H9 (cell line): Measurements from ENCODE around the gene TFAP2A. TPM values are rescaled to one million over a fixed set of nuclear protein-coding genes. Genes with fewer than 3 reads are reported as not detected.

ENCODE experiments used
- DNase-seq: peaks from one replicate; pipeline ENCODE4 v3.0.0-alpha.2; 2017
- H2AFZ ChIP-seq: one replicate; pipeline ENCODE4 v1.6.1; 2013; ENCODE audit warnings: mild to moderate bottlenecking, low read length, control low read depth, moderate library complexity
- H2AK5ac ChIP-seq: 2 replicates; pipeline ENCODE4 v1.6.1; 2013; ENCODE audit warnings: low read length, control low read depth, mixed read lengths; ENCODE audit not compliant: insufficient read length
- H2BK120ac ChIP-seq: one replicate; pipeline ENCODE4 v1.6.1; 2013; ENCODE audit warnings: low read depth, mild to moderate bottlenecking, low read length, control low read depth, inconsistent platforms; ENCODE audit not compliant: poor library complexity, severe bottlenecking
- H2BK12ac ChIP-seq: 2 replicates; pipeline ENCODE4 v1.6.1; 2013; ENCODE audit warnings: low read length, control low read depth, mixed read lengths, low read depth; ENCODE audit not compliant: insufficient read length
- H2BK15ac ChIP-seq: 2 replicates; pipeline ENCODE4 v1.6.1; 2013; ENCODE audit warnings: low read depth, low read length, control low read depth
- H2BK20ac ChIP-seq: one replicate; pipeline ENCODE4 v1.6.1; 2013; ENCODE audit warnings: low read depth, mild to moderate bottlenecking, low read length, control low read depth, inconsistent platforms; ENCODE audit not compliant: poor library complexity, severe bottlenecking
- H2BK5ac ChIP-seq: 2 replicates; pipeline ENCODE4 v1.6.1; 2013; ENCODE audit warnings: low read length, control low read depth, mixed read lengths; ENCODE audit not compliant: insufficient read length
- H3K14ac ChIP-seq: 2 replicates; pipeline ENCODE4 v1.6.1; 2013; ENCODE audit warnings: low read length, control low read depth; ENCODE audit not compliant: insufficient read depth
- H3K18ac ChIP-seq: 2 replicates; pipeline ENCODE4 v1.6.1; 2013; ENCODE audit warnings: low read depth, mild to moderate bottlenecking, mixed read lengths, low read length, control low read depth; ENCODE audit not compliant: insufficient read length
- H3K23ac ChIP-seq: 2 replicates; pipeline ENCODE4 v1.6.1; 2013; ENCODE audit warnings: low read length, control low read depth, mixed read lengths, low read depth; ENCODE audit not compliant: insufficient read length
- H3K23me2 ChIP-seq: 2 replicates; pipeline ENCODE4 v1.6.1; 2013; ENCODE audit warnings: low read depth, mild to moderate bottlenecking, mixed read lengths, low read length, control low read depth; ENCODE audit not compliant: insufficient read length, poor library complexity, severe bottlenecking
- H3K27ac ChIP-seq: 2 replicates; pipeline ENCODE4 v1.5.1; 2013; ENCODE audit warnings: low read length, control low read depth, mixed read lengths, low read depth; ENCODE audit not compliant: insufficient read length
- H3K27me3 ChIP-seq: 2 replicates; pipeline ENCODE4 v1.6.1; 2013; ENCODE audit warnings: low read length, control low read depth, inconsistent platforms; ENCODE audit not compliant: insufficient read depth
- H3K4ac ChIP-seq: 2 replicates; pipeline ENCODE4 v1.6.1; 2013; ENCODE audit warnings: low read depth, mild to moderate bottlenecking, control low read depth, inconsistent platforms, low read length, moderate library complexity
- H3K4me1 ChIP-seq: 2 replicates; pipeline ENCODE4 v1.6.1; 2013; ENCODE audit warnings: low read length, control low read depth, inconsistent platforms; ENCODE audit not compliant: insufficient read depth
- H3K4me2 ChIP-seq: 2 replicates; pipeline ENCODE4 v1.6.1; 2013; ENCODE audit warnings: low read length, control low read depth, mixed read lengths; ENCODE audit not compliant: insufficient read length, insufficient read depth
- H3K56ac ChIP-seq: 2 replicates; pipeline ENCODE4 v1.6.1; 2013; ENCODE audit warnings: low read depth, mild to moderate bottlenecking, mixed read lengths, low read length, control low read depth; ENCODE audit not compliant: insufficient read length
- H3K79me1 ChIP-seq: 2 replicates; pipeline ENCODE4 v1.6.1; 2013; ENCODE audit warnings: low read depth, mild to moderate bottlenecking, moderate library complexity, low read length, control low read depth, inconsistent platforms; ENCODE audit not compliant: insufficient read depth, poor library complexity, severe bottlenecking
- H3K79me2 ChIP-seq: 2 replicates; pipeline ENCODE4 v1.6.1; 2013; ENCODE audit warnings: low read length, control low read depth, inconsistent platforms; ENCODE audit not compliant: insufficient read depth
- H3K9ac ChIP-seq: 2 replicates; pipeline ENCODE4 v1.6.1; 2013; ENCODE audit warnings: low read length, control low read depth, mixed read lengths; ENCODE audit not compliant: insufficient read length; ENCODE audit errors: extremely low read depth
- H3K9me3 ChIP-seq: one replicate; pipeline ENCODE4 v1.6.1; 2013; ENCODE audit warnings: low read depth, low read length, inconsistent platforms; ENCODE audit not compliant: control insufficient read depth
- H3T11ph ChIP-seq: one replicate; pipeline ENCODE4 v1.6.1; 2013; ENCODE audit warnings: mild to moderate bottlenecking, low read length, control low read depth, inconsistent platforms
- H4K20me1 ChIP-seq: one replicate; pipeline ENCODE4 v1.6.1; 2013; ENCODE audit not compliant: control insufficient read depth, insufficient read length, insufficient read depth
- H4K5ac ChIP-seq: 2 replicates; pipeline ENCODE4 v1.6.1; 2013; ENCODE audit warnings: low read depth, mild to moderate bottlenecking, mixed read lengths, low read length, control low read depth; ENCODE audit not compliant: insufficient read length
- H4K8ac ChIP-seq: replicated peaks from 2 replicates; pipeline ENCODE4 v1.6.1; 2013; ENCODE audit warnings: low read length, control low read depth, mixed read lengths, low read depth; ENCODE audit not compliant: insufficient read length
- H4K91ac ChIP-seq: 2 replicates; pipeline ENCODE4 v1.6.1; 2013; ENCODE audit warnings: low read depth, mild to moderate bottlenecking, moderate library complexity, mixed read lengths, low read length, control low read depth; ENCODE audit not compliant: insufficient read length
- H3K27ac Mint-ChIP-seq, 3 experiments: 2 replicates in 2 of 3; 3 replicates in 1 of 3; pipeline ENCODE4 v1.8.0; 2020 to 2021; ENCODE audit warnings: mixed read lengths in 3 of 3, mild to moderate bottlenecking in 1 of 3, moderate library complexity in 1 of 3
- H3K27me3 Mint-ChIP-seq: 2 replicates; pipeline ENCODE4 v1.8.0; 2021; ENCODE audit warnings: low read depth, mild to moderate bottlenecking, moderate library complexity, mixed read lengths
- H3K36me3 Mint-ChIP-seq, 3 experiments: 2 replicates in 2 of 3; 3 replicates in 1 of 3; pipeline ENCODE4 v1.8.0; 2020 to 2021; ENCODE audit warnings: low read depth in 3 of 3, mixed read lengths in 3 of 3; ENCODE audit not compliant: insufficient read depth in 1 of 3
- H3K4me1 Mint-ChIP-seq, 2 experiments: 2 replicates each; pipeline ENCODE4 v1.8.0; 2020; ENCODE audit warnings: mixed read lengths in 2 of 2
- H3K4me3 Mint-ChIP-seq, 2 experiments: 2 replicates in 1 of 2; 3 replicates in 1 of 2; pipeline ENCODE4 v1.8.0; 2020 to 2021; ENCODE audit warnings: mild to moderate bottlenecking in 2 of 2, mixed read lengths in 2 of 2, moderate library complexity in 1 of 2
- H3K9me3 Mint-ChIP-seq, 2 experiments: 2 replicates in 1 of 2; 3 replicates in 1 of 2; pipeline ENCODE4 v1.8.0; 2020; ENCODE audit warnings: mild to moderate bottlenecking in 2 of 2, mixed read lengths in 2 of 2, moderate library complexity in 1 of 2
- WGBS: extraction: QIAGEN DNeasy Blood & Tissue Kit; methylation state at CpG from one replicate; pipeline ENCODE4 v1.1.7; 2013; ENCODE audit warnings: missing lambda C conversion rate, low lambda C conversion rate, mixed read lengths; ENCODE audit not compliant: insufficient read length; ENCODE audit errors: extremely low coverage; 5-methylcytosine and 5-hydroxymethylcytosine counted together
- total RNA-seq: library from RNA; stranded (reverse); gene quantifications from 2 replicates; pipeline ENCODE4 v1.2.1, GENCODE V29; 2021
- TF ChIP-seq, protein P1 (sequence below): fragments of 200-600 bp; sonication (generic); conservative IDR thresholded peaks from 3 replicates; pipeline ENCODE4 v1.8.0; 2021; ENCODE audit warnings: antibody characterized with exemption, mild to moderate bottlenecking

The TFAP2A gene
- total RNA-seq, 1 experiment from 2014 or later: 2.6 TPM

- H3K9me3 Mint-ChIP-seq: no peaks in the 10 kb centered on the region
- no peak overlapping the region for H3K4me2 ChIP-seq
- no peak overlapping the region for H3K27ac Mint-ChIP-seq
- no peaks in the 10 kb centered on the region for H3K9me3 ChIP-seq
- no peaks in the 10 kb centered on the region for H3K27me3 ChIP-seq
- H3K4me1 ChIP-seq: no peaks in the 10 kb centered on the region
- no peaks in the 10 kb centered on the region for H4K20me1 ChIP-seq
- no peaks in the 10 kb centered on the region for H3K36me3 Mint-ChIP-seq
- H3K4me1 Mint-ChIP-seq: peaks cover 0 to 7% of the 10 kb centered on the region in 2 experiments; a peak in 2 of 4 replicates
- no peak overlapping the region for H3K4me3 Mint-ChIP-seq
- H2AK5ac ChIP-seq: no peak overlapping the region
- no peak overlapping the region for H2BK12ac ChIP-seq
- H3K27ac ChIP-seq: no peak overlapping the region
- H3K23me2 ChIP-seq: no peaks in the 10 kb centered on the region
- H4K5ac ChIP-seq: no peak overlapping the region
- no peak overlapping the region for H3K9ac ChIP-seq
- no peaks in the 10 kb centered on the region; the same call in 1 of the 2 replicates for H3K27me3 Mint-ChIP-seq
- no peak overlapping the region for H4K91ac ChIP-seq
- H3K14ac ChIP-seq: no peak overlapping the region
- TF ChIP-seq, protein P1, sequence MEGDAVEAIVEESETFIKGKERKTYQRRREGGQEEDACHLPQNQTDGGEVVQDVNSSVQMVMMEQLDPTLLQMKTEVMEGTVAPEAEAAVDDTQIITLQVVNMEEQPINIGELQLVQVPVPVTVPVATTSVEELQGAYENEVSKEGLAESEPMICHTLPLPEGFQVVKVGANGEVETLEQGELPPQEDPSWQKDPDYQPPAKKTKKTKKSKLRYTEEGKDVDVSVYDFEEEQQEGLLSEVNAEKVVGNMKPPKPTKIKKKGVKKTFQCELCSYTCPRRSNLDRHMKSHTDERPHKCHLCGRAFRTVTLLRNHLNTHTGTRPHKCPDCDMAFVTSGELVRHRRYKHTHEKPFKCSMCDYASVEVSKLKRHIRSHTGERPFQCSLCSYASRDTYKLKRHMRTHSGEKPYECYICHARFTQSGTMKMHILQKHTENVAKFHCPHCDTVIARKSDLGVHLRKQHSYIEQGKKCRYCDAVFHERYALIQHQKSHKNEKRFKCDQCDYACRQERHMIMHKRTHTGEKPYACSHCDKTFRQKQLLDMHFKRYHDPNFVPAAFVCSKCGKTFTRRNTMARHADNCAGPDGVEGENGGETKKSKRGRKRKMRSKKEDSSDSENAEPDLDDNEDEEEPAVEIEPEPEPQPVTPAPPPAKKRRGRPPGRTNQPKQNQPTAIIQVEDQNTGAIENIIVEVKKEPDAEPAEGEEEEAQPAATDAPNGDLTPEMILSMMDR: no peak
- no peak overlapping the region for H3K56ac ChIP-seq
- H2BK15ac ChIP-seq: no peak overlapping the region
- H2BK5ac ChIP-seq: no peak overlapping the region
- no peak overlapping the region for H3K4ac ChIP-seq
- H4K8ac ChIP-seq: no peak overlapping the region
- H2BK120ac ChIP-seq: no peak overlapping the region
- no peak overlapping the region for H3T11ph ChIP-seq
- no peak for DNase-seq
- H3K18ac ChIP-seq: no peak overlapping the region
- H2BK20ac ChIP-seq: no peak overlapping the region
- H2AFZ ChIP-seq: no peak overlapping the region
- no CpG with 5 or more reads among the region's 5 CpGs for WGBS
- no peaks in the 10 kb centered on the region for H3K79me1 ChIP-seq
- no peak overlapping the region for H3K23ac ChIP-seq
- no peaks in the 10 kb centered on the region for H3K79me2 ChIP-seq
Measured at GRCh38 chr6:10449751-10450150, 34.9 kb upstream of the TFAP2A start.
